H9 (cell line): ENCODE results near the gene NMU. TPM values are rescaled to one million over a fixed set of nuclear protein-coding genes. Genes with fewer than 3 reads are reported as not detected.

ENCODE experiments used
- DNase-seq: peaks from one replicate; pipeline ENCODE4 v3.0.0-alpha.2; 2017
- H2AFZ ChIP-seq: one replicate; pipeline ENCODE4 v1.6.1; 2013; ENCODE audit warnings: mild to moderate bottlenecking, low read length, control low read depth, moderate library complexity
- H2AK5ac ChIP-seq: 2 replicates; pipeline ENCODE4 v1.6.1; 2013; ENCODE audit warnings: low read length, control low read depth, mixed read lengths; ENCODE audit not compliant: insufficient read length
- H2BK120ac ChIP-seq: one replicate; pipeline ENCODE4 v1.6.1; 2013; ENCODE audit warnings: low read depth, mild to moderate bottlenecking, low read length, control low read depth, inconsistent platforms; ENCODE audit not compliant: poor library complexity, severe bottlenecking
- H2BK12ac ChIP-seq: 2 replicates; pipeline ENCODE4 v1.6.1; 2013; ENCODE audit warnings: low read length, control low read depth, mixed read lengths, low read depth; ENCODE audit not compliant: insufficient read length
- H2BK15ac ChIP-seq: 2 replicates; pipeline ENCODE4 v1.6.1; 2013; ENCODE audit warnings: low read depth, low read length, control low read depth
- H2BK20ac ChIP-seq: one replicate; pipeline ENCODE4 v1.6.1; 2013; ENCODE audit warnings: low read depth, mild to moderate bottlenecking, low read length, control low read depth, inconsistent platforms; ENCODE audit not compliant: poor library complexity, severe bottlenecking
- H2BK5ac ChIP-seq: 2 replicates; pipeline ENCODE4 v1.6.1; 2013; ENCODE audit warnings: low read length, control low read depth, mixed read lengths; ENCODE audit not compliant: insufficient read length
- H3K14ac ChIP-seq: 2 replicates; pipeline ENCODE4 v1.6.1; 2013; ENCODE audit warnings: low read length, control low read depth; ENCODE audit not compliant: insufficient read depth
- H3K18ac ChIP-seq: 2 replicates; pipeline ENCODE4 v1.6.1; 2013; ENCODE audit warnings: low read depth, mild to moderate bottlenecking, mixed read lengths, low read length, control low read depth; ENCODE audit not compliant: insufficient read length
- H3K23ac ChIP-seq: 2 replicates; pipeline ENCODE4 v1.6.1; 2013; ENCODE audit warnings: low read length, control low read depth, mixed read lengths, low read depth; ENCODE audit not compliant: insufficient read length
- H3K23me2 ChIP-seq: 2 replicates; pipeline ENCODE4 v1.6.1; 2013; ENCODE audit warnings: low read depth, mild to moderate bottlenecking, mixed read lengths, low read length, control low read depth; ENCODE audit not compliant: insufficient read length, poor library complexity, severe bottlenecking
- H3K27ac ChIP-seq: 2 replicates; pipeline ENCODE4 v1.5.1; 2013; ENCODE audit warnings: low read length, control low read depth, mixed read lengths, low read depth; ENCODE audit not compliant: insufficient read length
- H3K27me3 ChIP-seq: 2 replicates; pipeline ENCODE4 v1.6.1; 2013; ENCODE audit warnings: low read length, control low read depth, inconsistent platforms; ENCODE audit not compliant: insufficient read depth
- H3K4ac ChIP-seq: 2 replicates; pipeline ENCODE4 v1.6.1; 2013; ENCODE audit warnings: low read depth, mild to moderate bottlenecking, control low read depth, inconsistent platforms, low read length, moderate library complexity
- H3K4me1 ChIP-seq: 2 replicates; pipeline ENCODE4 v1.6.1; 2013; ENCODE audit warnings: low read length, control low read depth, inconsistent platforms; ENCODE audit not compliant: insufficient read depth
- H3K4me2 ChIP-seq: 2 replicates; pipeline ENCODE4 v1.6.1; 2013; ENCODE audit warnings: low read length, control low read depth, mixed read lengths; ENCODE audit not compliant: insufficient read length, insufficient read depth
- H3K56ac ChIP-seq: 2 replicates; pipeline ENCODE4 v1.6.1; 2013; ENCODE audit warnings: low read depth, mild to moderate bottlenecking, mixed read lengths, low read length, control low read depth; ENCODE audit not compliant: insufficient read length
- H3K79me1 ChIP-seq: 2 replicates; pipeline ENCODE4 v1.6.1; 2013; ENCODE audit warnings: low read depth, mild to moderate bottlenecking, moderate library complexity, low read length, control low read depth, inconsistent platforms; ENCODE audit not compliant: insufficient read depth, poor library complexity, severe bottlenecking
- H3K79me2 ChIP-seq: 2 replicates; pipeline ENCODE4 v1.6.1; 2013; ENCODE audit warnings: low read length, control low read depth, inconsistent platforms; ENCODE audit not compliant: insufficient read depth
- H3K9ac ChIP-seq: 2 replicates; pipeline ENCODE4 v1.6.1; 2013; ENCODE audit warnings: low read length, control low read depth, mixed read lengths; ENCODE audit not compliant: insufficient read length; ENCODE audit errors: extremely low read depth
- H3K9me3 ChIP-seq: one replicate; pipeline ENCODE4 v1.6.1; 2013; ENCODE audit warnings: low read depth, low read length, inconsistent platforms; ENCODE audit not compliant: control insufficient read depth
- H3T11ph ChIP-seq: one replicate; pipeline ENCODE4 v1.6.1; 2013; ENCODE audit warnings: mild to moderate bottlenecking, low read length, control low read depth, inconsistent platforms
- H4K20me1 ChIP-seq: one replicate; pipeline ENCODE4 v1.6.1; 2013; ENCODE audit not compliant: control insufficient read depth, insufficient read length, insufficient read depth
- H4K5ac ChIP-seq: 2 replicates; pipeline ENCODE4 v1.6.1; 2013; ENCODE audit warnings: low read depth, mild to moderate bottlenecking, mixed read lengths, low read length, control low read depth; ENCODE audit not compliant: insufficient read length
- H4K8ac ChIP-seq: replicated peaks from 2 replicates; pipeline ENCODE4 v1.6.1; 2013; ENCODE audit warnings: low read length, control low read depth, mixed read lengths, low read depth; ENCODE audit not compliant: insufficient read length
- H4K91ac ChIP-seq: 2 replicates; pipeline ENCODE4 v1.6.1; 2013; ENCODE audit warnings: low read depth, mild to moderate bottlenecking, moderate library complexity, mixed read lengths, low read length, control low read depth; ENCODE audit not compliant: insufficient read length
- H3K27ac Mint-ChIP-seq, 3 experiments: 2 replicates in 2 of 3; 3 replicates in 1 of 3; pipeline ENCODE4 v1.8.0; 2020 to 2021; ENCODE audit warnings: mixed read lengths in 3 of 3, mild to moderate bottlenecking in 1 of 3, moderate library complexity in 1 of 3
- H3K27me3 Mint-ChIP-seq: 2 replicates; pipeline ENCODE4 v1.8.0; 2021; ENCODE audit warnings: low read depth, mild to moderate bottlenecking, moderate library complexity, mixed read lengths
- H3K36me3 Mint-ChIP-seq, 3 experiments: 2 replicates in 2 of 3; 3 replicates in 1 of 3; pipeline ENCODE4 v1.8.0; 2020 to 2021; ENCODE audit warnings: low read depth in 3 of 3, mixed read lengths in 3 of 3; ENCODE audit not compliant: insufficient read depth in 1 of 3
- H3K4me1 Mint-ChIP-seq, 2 experiments: 2 replicates each; pipeline ENCODE4 v1.8.0; 2020; ENCODE audit warnings: mixed read lengths in 2 of 2
- H3K4me3 Mint-ChIP-seq, 2 experiments: 2 replicates in 1 of 2; 3 replicates in 1 of 2; pipeline ENCODE4 v1.8.0; 2020 to 2021; ENCODE audit warnings: mild to moderate bottlenecking in 2 of 2, mixed read lengths in 2 of 2, moderate library complexity in 1 of 2
- H3K9me3 Mint-ChIP-seq, 2 experiments: 2 replicates in 1 of 2; 3 replicates in 1 of 2; pipeline ENCODE4 v1.8.0; 2020; ENCODE audit warnings: mild to moderate bottlenecking in 2 of 2, mixed read lengths in 2 of 2, moderate library complexity in 1 of 2
- CTCF ChIP-seq: fragments of 200-600 bp; sonication (generic); conservative IDR thresholded peaks from 3 replicates; pipeline ENCODE4 v1.8.0; 2021; ENCODE audit warnings: antibody characterized with exemption, mild to moderate bottlenecking
- WGBS: extraction: QIAGEN DNeasy Blood & Tissue Kit; methylation state at CpG from one replicate; pipeline ENCODE4 v1.1.7; 2013; ENCODE audit warnings: missing lambda C conversion rate, low lambda C conversion rate, mixed read lengths; ENCODE audit not compliant: insufficient read length; ENCODE audit errors: extremely low coverage; 5-methylcytosine and 5-hydroxymethylcytosine counted together
- total RNA-seq: library from RNA; stranded (reverse); gene quantifications from 2 replicates; pipeline ENCODE4 v1.2.1, GENCODE V29; 2021

NMU gene
- total RNA-seq, 1 experiment from 2014 or later = 12.9 TPM

- Histone ChIP-seq H3K4me2 (no peak overlapping the region), H3K18ac (no peak overlapping the region), H2BK15ac (no peak overlapping the region), H2AK5ac (no peak overlapping the region), H2BK120ac (no peak overlapping the region), H3K23me2 (no peaks in the 10 kb centered on the region), H3K79me2 (no peaks in the 10 kb centered on the region), H3K56ac (no peak overlapping the region), H3K4ac (no peak overlapping the region), H3K14ac (no peak overlapping the region), H4K5ac (no peak overlapping the region), H3K23ac (no peak overlapping the region), H2BK12ac (no peak overlapping the region), H2BK20ac (no peak overlapping the region), H2BK5ac (no peak overlapping the region), H3K79me1 (no peaks in the 10 kb centered on the region), H3K9me3 (peaks cover 8% of the 10 kb centered on the region), H3K4me1 (no peaks in the 10 kb centered on the region; the same call in 1 of the 2 replicates), H3T11ph (no peak overlapping the region), H4K20me1 (no peaks in the 10 kb centered on the region), H3K27me3 (no peaks in the 10 kb centered on the region), H3K27ac (no peak overlapping the region), H3K9ac (no peak overlapping the region), H4K91ac (no peak overlapping the region), H2AFZ (no peak overlapping the region), H4K8ac (no peak overlapping the region)
- H3K4me3 Mint-ChIP-seq = no peak overlapping the region
- H3K27me3 Mint-ChIP-seq = no peaks in the 10 kb centered on the region
- H3K36me3 Mint-ChIP-seq = peaks cover 18 to 29% (median 26%) of the 10 kb centered on the region in 3 experiments
- DNase-seq = no peak
- H3K4me1 Mint-ChIP-seq = peaks cover 3 to 4% of the 10 kb centered on the region in 2 experiments; a peak in 1 of 4 replicates
- TF ChIP-seq CTCF = no peak
- H3K9me3 Mint-ChIP-seq = peaks cover 36 to 40% of the 10 kb centered on the region in 2 experiments
- no peak overlapping the region for H3K27ac Mint-ChIP-seq
- WGBS = no CpG with 5 or more reads among the region's 1 CpG
Measured at GRCh38 chr4:55574252-55574651, 61.8 kb downstream of the NMU start.
